ENCODE data around the gene ACSL5. TPM values are rescaled to one million over a fixed set of nuclear protein-coding genes. Genes with fewer than 3 reads are reported as not detected.

The ACSL5 gene, protein sequence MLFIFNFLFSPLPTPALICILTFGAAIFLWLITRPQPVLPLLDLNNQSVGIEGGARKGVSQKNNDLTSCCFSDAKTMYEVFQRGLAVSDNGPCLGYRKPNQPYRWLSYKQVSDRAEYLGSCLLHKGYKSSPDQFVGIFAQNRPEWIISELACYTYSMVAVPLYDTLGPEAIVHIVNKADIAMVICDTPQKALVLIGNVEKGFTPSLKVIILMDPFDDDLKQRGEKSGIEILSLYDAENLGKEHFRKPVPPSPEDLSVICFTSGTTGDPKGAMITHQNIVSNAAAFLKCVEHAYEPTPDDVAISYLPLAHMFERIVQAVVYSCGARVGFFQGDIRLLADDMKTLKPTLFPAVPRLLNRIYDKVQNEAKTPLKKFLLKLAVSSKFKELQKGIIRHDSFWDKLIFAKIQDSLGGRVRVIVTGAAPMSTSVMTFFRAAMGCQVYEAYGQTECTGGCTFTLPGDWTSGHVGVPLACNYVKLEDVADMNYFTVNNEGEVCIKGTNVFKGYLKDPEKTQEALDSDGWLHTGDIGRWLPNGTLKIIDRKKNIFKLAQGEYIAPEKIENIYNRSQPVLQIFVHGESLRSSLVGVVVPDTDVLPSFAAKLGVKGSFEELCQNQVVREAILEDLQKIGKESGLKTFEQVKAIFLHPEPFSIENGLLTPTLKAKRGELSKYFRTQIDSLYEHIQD
- total RNA-seq: 0.41 to 0.53 TPM in 2 of 3 replicates, not detected in the other

- H3K36me3 Mint-ChIP-seq: no peaks in the 10 kb centered on the region
- no peak for DNase-seq (ENCODE audit: low spot score in 2 of 2, unreplicated experiment in 2 of 2)
- H3K27me3 Mint-ChIP-seq (ENCODE audit: low read depth): peaks cover 2% of the 10 kb centered on the region
- H3K9me3 Mint-ChIP-seq: peaks cover 4% of the 10 kb centered on the region
- TF ChIP-seq CTCF (IDR thresholded peaks at IDR 0.05; ENCODE audit: unreplicated experiment): no peak
- no peak within 1 kb of the TSS for H3K4me3 Mint-ChIP-seq
- no peaks in the 10 kb centered on the region for H3K4me1 Mint-ChIP-seq
- H3K27ac Mint-ChIP-seq: no peak within 1 kb of the TSS
These were observed at the start of gene ACSL5 for GRCh38 chr10:112373912-112374338. ACSL5 (plus strand) TSS chr10:112374116; CDS start chr10:112394947, 20,831 bp downstream.

DNA sequence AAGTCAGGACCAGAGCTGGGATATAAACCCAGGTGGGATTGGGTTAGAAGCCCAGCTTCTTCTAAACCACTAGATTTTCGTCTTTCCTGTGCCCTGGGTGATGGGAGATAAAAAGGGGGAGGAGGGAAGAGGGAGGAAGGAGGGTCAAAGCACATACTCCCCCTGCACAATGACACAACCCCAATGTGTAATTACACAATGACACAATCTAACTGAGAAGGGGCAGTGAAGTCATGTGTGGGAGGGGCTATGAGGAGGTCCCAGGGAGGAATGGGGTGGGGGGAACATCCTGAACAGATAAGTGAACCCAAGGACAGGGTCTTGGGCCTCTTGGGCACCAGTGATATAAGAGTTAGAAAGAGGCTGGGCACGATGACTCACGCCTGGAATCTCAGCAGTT, 46.2 kb upstream of the ACSL5 start:
- no peak for DNase-seq (ENCODE audit: low spot score in 2 of 2, unreplicated experiment in 2 of 2)
- Mint-ChIP-seq H3K4me3 (no peak overlapping the region), H3K4me1 (peaks cover 10% of the 10 kb centered on the region), H3K27me3 (ENCODE audit: low read depth) (peaks cover 12% of the 10 kb centered on the region), H3K9me3 (no peaks in the 10 kb centered on the region), H3K27ac (no peak overlapping the region), H3K36me3 (no peaks in the 10 kb centered on the region)
- no peak for TF ChIP-seq CTCF (IDR thresholded peaks at IDR 0.05; ENCODE audit: unreplicated experiment)

- no peak for DNase-seq (ENCODE audit: low spot score in 2 of 2, unreplicated experiment in 2 of 2)
- Mint-ChIP-seq H3K36me3 (no peaks in the 10 kb centered on the region), H3K4me1 (peaks cover 10% of the 10 kb centered on the region), H3K27me3 (ENCODE audit: low read depth) (peaks cover 14% of the 10 kb centered on the region), H3K27ac (no peak overlapping the region), H3K9me3 (no peaks in the 10 kb centered on the region), H3K4me3 (no peak overlapping the region)
- no peak for TF ChIP-seq CTCF (IDR thresholded peaks at IDR 0.05; ENCODE audit: unreplicated experiment)
These were observed 43.8 kb upstream of the ACSL5 start for GRCh38 chr10:112330162-112330561.

DNA sequence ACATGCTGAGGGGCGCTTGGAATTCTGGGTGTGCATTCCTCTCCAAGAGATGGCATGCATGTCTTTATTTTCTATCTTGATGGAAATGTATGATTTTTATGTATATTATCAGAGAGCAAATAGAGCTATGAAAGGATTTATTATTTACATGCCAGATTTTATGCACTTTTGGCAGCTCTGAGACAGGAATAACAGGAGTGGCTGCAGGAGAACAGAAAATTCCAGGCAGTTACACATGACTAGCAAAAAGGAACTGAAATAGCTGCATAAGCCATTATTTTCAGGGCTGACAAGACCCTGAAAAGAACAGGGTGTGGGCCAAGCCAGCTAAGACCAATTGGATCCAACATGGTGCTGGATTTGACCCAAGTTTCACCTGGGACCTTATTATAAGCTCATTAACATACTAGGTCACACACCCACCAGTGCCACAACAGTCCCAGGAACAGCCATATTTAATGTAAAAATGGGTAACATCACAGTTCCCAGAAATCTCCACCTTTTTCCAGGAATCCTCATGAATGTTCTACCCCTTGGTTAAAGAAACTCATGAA, 43.2 kb upstream of the ACSL5 start:
- no peaks in the 10 kb centered on the region for H3K36me3 Mint-ChIP-seq
- H3K4me1 Mint-ChIP-seq: peaks cover 11% of the 10 kb centered on the region
- TF ChIP-seq CTCF (IDR thresholded peaks at IDR 0.05; ENCODE audit: unreplicated experiment): no peak
- DNase-seq (ENCODE audit: low spot score in 2 of 2, unreplicated experiment in 2 of 2): no peak
- no peak overlapping the region for H3K27ac Mint-ChIP-seq
- H3K9me3 Mint-ChIP-seq: no peaks in the 10 kb centered on the region
- peaks cover 10% of the 10 kb centered on the region for H3K27me3 Mint-ChIP-seq (ENCODE audit: low read depth)
- no peak overlapping the region for H3K4me3 Mint-ChIP-seq

DNA sequence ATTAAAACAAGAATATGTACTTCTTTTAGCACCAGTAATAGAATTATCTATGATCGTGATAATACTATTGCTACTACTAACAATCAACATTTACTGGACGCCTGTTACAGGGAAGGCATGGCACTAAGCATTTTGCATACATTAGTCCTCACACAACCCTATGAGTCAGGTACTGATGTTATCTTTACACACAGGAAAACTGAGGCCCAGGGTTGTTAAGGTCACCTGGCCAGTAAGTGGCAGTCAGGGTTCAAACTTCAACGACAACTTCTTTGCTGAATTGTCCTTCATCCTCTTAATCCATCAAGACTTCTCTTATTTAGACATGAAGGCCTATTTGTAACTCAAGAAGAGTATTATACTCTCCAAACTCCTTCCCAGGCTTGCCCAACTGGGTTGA, 41.9 kb upstream of the ACSL5 start:
- peaks cover 8% of the 10 kb centered on the region for H3K27me3 Mint-ChIP-seq (ENCODE audit: low read depth)
- TF ChIP-seq CTCF (IDR thresholded peaks at IDR 0.05; ENCODE audit: unreplicated experiment): no peak
- DNase-seq (ENCODE audit: low spot score in 2 of 2, unreplicated experiment in 2 of 2): no peak
- H3K27ac Mint-ChIP-seq: no peak overlapping the region
- H3K9me3 Mint-ChIP-seq: no peaks in the 10 kb centered on the region
- H3K4me3 Mint-ChIP-seq: no peak overlapping the region
- peaks cover 14% of the 10 kb centered on the region for H3K4me1 Mint-ChIP-seq
- H3K36me3 Mint-ChIP-seq: no peaks in the 10 kb centered on the region

Data from mesothelial cell of epicardium (in vitro differentiated cells).